H1 (cell line): Measurements from ENCODE around the gene FIG4. TPM values are rescaled to one million over a fixed set of nuclear protein-coding genes. Genes with fewer than 3 reads are reported as not detected.

ENCODE experiments used
- CTCF ChIA-PET: fragments of 300-600 bp; sonication (Branson Sonifier 250); formaldehyde crosslinking; loops from one replicate; lab custom pipeline; 2021; ENCODE audit not compliant: partially characterized antibody; lab: Charles Lee
- POLR2A ChIA-PET: fragments of 300-600 bp; sonication (Branson Sonifier 250); formaldehyde crosslinking; loops from one replicate; lab custom pipeline; 2021; ENCODE audit warnings: inconsistent platforms; ENCODE audit not compliant: partially characterized antibody; lab: Charles Lee
- DNase-seq, 2 experiments: peaks; one replicate each; pipeline versions ENCODE4 v3.0.0 to v3.0.0-alpha.2; 2010 to 2022; ENCODE audit warnings: low spot score in 2 of 2, low read depth in 1 of 2, mixed read lengths in 1 of 2
- FAIRE-seq: peaks from 2 replicates; lab custom pipeline; 2011; peaks lifted over from hg19 to GRCh38; lab: Jason Lieb, UNC
- H2AFZ ChIP-seq: 2 replicates; pipeline ENCODE4 v1.8.1; 2012; ENCODE audit warnings: low read length, inconsistent platforms
- H2AK5ac ChIP-seq: 2 replicates; pipeline ENCODE4 v1.6.1; 2013; ENCODE audit warnings: low read depth, low read length
- H2BK120ac ChIP-seq: replicated peaks from 2 replicates; pipeline ENCODE3; 2013; ENCODE audit warnings: low read depth, low read length, inconsistent platforms
- H2BK12ac ChIP-seq: 2 replicates; pipeline ENCODE4 v1.6.1; 2013; ENCODE audit warnings: low read depth, low read length
- H2BK15ac ChIP-seq: 2 replicates; pipeline ENCODE4 v1.6.1; 2013; ENCODE audit warnings: low read length
- H2BK20ac ChIP-seq: 2 replicates; pipeline ENCODE4 v1.6.1; 2013; ENCODE audit warnings: low read length
- H2BK5ac ChIP-seq: 2 replicates; pipeline ENCODE4 v1.6.1; 2013; ENCODE audit warnings: low read depth, low read length
- H3K14ac ChIP-seq: 2 replicates; pipeline ENCODE4 v1.6.1; 2013; ENCODE audit warnings: inconsistent platforms; ENCODE audit not compliant: insufficient read length
- H3K18ac ChIP-seq: 2 replicates; pipeline ENCODE4 v1.6.1; 2013; ENCODE audit warnings: low read length; ENCODE audit errors: extremely low read depth
- H3K23ac ChIP-seq: 2 replicates; pipeline ENCODE4 v1.6.1; 2013; ENCODE audit warnings: inconsistent platforms; ENCODE audit not compliant: insufficient read length
- H3K23me2 ChIP-seq: 2 replicates; pipeline ENCODE4 v1.6.1; 2013; ENCODE audit warnings: low read depth, low read length
- H3K27ac ChIP-seq: 2 replicates; pipeline ENCODE4 v1.6.1; 2011; ENCODE audit warnings: low read depth, low read length, inconsistent platforms
- H3K27me3 ChIP-seq, 4 experiments: replicated peaks in 1 of 4; 1 replicate in 1 of 4; 2 replicates in 3 of 4; pipeline versions ENCODE4 v1.6.1 to v1.8.1; 2011 to 2013; ENCODE audit warnings: low read length in 3 of 4, mild to moderate bottlenecking in 3 of 4, inconsistent platforms in 2 of 4, mixed read lengths in 2 of 4, moderate library complexity in 1 of 4; ENCODE audit not compliant: control insufficient read depth in 3 of 4, insufficient read depth in 3 of 4; ENCODE audit errors: extremely low read depth in 1 of 4
- H3K36me3 ChIP-seq, 4 experiments: 2 replicates each; pipeline versions ENCODE4 v1.6.1 to v1.8.1; 2011 to 2013; ENCODE audit warnings: mild to moderate bottlenecking in 4 of 4, low read length in 3 of 4, moderate library complexity in 2 of 4, control low read depth in 1 of 4, inconsistent platforms in 1 of 4; ENCODE audit not compliant: insufficient read depth in 4 of 4, control insufficient read depth in 2 of 4
- H3K4ac ChIP-seq: replicated peaks from 2 replicates; pipeline ENCODE3; 2013; ENCODE audit warnings: low read length, low read depth, mixed read lengths, inconsistent platforms; ENCODE audit not compliant: insufficient read length
- H3K4me1 ChIP-seq, 4 experiments: replicated peaks in 1 of 4; 1 replicate in 1 of 4; 2 replicates in 3 of 4; pipeline versions ENCODE4 v1.6.1 to v1.8.1; 2011 to 2013; ENCODE audit warnings: low read length in 3 of 4, inconsistent platforms in 2 of 4, mixed read lengths in 1 of 4; ENCODE audit not compliant: insufficient read depth in 4 of 4, control insufficient read depth in 3 of 4
- H3K4me2 ChIP-seq, 2 experiments: 2 replicates each; pipeline versions ENCODE4 v1.6.1 to v1.8.1; 2011 to 2013; ENCODE audit warnings: low read depth in 2 of 2, low read length in 2 of 2, control low read depth in 1 of 2, inconsistent platforms in 1 of 2, mild to moderate bottlenecking in 1 of 2; ENCODE audit not compliant: insufficient read depth in 1 of 2
- H3K4me3 ChIP-seq, 4 experiments: fragments of 200-600, 300-600 bp in 1 of 4; sonication (generic), shearing (Covaris generic), sonication (Bioruptor Twin) in 1 of 4; 2 replicates each; pipeline versions ENCODE4 v1.5.1 to v1.8.1; 2011 to 2016; ENCODE audit warnings: low read length in 4 of 4, low read depth in 3 of 4, control low read depth in 2 of 4, inconsistent platforms in 2 of 4, mild to moderate bottlenecking in 2 of 4, mixed read lengths in 1 of 4, moderate library complexity in 1 of 4; ENCODE audit not compliant: insufficient read depth in 2 of 4; ENCODE audit errors: extremely low read depth in 1 of 4
- H3K56ac ChIP-seq: replicated peaks from 2 replicates; pipeline ENCODE3; 2013; ENCODE audit warnings: low read depth, mild to moderate bottlenecking, mixed read lengths, low read length, inconsistent platforms; ENCODE audit not compliant: insufficient read length
- H3K79me1 ChIP-seq: 2 replicates; pipeline ENCODE4 v1.6.1; 2013; ENCODE audit warnings: low read depth, low read length, control low read depth
- H3K79me2 ChIP-seq, 2 experiments: 2 replicates each; pipeline versions ENCODE4 v1.6.1 to v1.8.1; 2012 to 2013; ENCODE audit warnings: low read length in 2 of 2, mild to moderate bottlenecking in 2 of 2, inconsistent platforms in 1 of 2; ENCODE audit not compliant: insufficient read depth in 2 of 2, control insufficient read depth in 1 of 2
- H3K9ac ChIP-seq, 4 experiments: replicated peaks in 1 of 4; 1 replicate in 1 of 4; 2 replicates in 3 of 4; pipeline versions ENCODE4 v1.6.1 to v1.8.1; 2011 to 2013; ENCODE audit warnings: low read depth in 3 of 4, low read length in 3 of 4, control low read depth in 2 of 4, mild to moderate bottlenecking in 2 of 4, moderate library complexity in 2 of 4, inconsistent platforms in 1 of 4; ENCODE audit errors: extremely low read depth in 1 of 4
- H3K9me3 ChIP-seq, 2 experiments: 2 replicates each; pipeline versions ENCODE4 v1.6.1 to v1.8.1; 2012 to 2013; ENCODE audit warnings: mild to moderate bottlenecking in 2 of 2, moderate library complexity in 2 of 2, control low read depth in 1 of 2, inconsistent platforms in 1 of 2, low read depth in 1 of 2, low read length in 1 of 2, mixed read lengths in 1 of 2; ENCODE audit not compliant: insufficient read depth in 2 of 2
- H4K20me1 ChIP-seq, 2 experiments: replicated peaks in 1 of 2; 2 replicates each; pipeline versions ENCODE3 to v1.8.1; 2011 to 2013; ENCODE audit warnings: inconsistent platforms in 2 of 2, low read length in 2 of 2, mild to moderate bottlenecking in 1 of 2; ENCODE audit not compliant: insufficient read depth in 2 of 2, control insufficient read depth in 1 of 2
- H4K5ac ChIP-seq: 2 replicates; pipeline ENCODE4 v1.6.1; 2013; ENCODE audit warnings: low read length, low read depth, mixed read lengths, inconsistent platforms; ENCODE audit not compliant: insufficient read length
- H4K8ac ChIP-seq: 2 replicates; pipeline ENCODE4 v1.8.0; 2013; ENCODE audit warnings: mild to moderate bottlenecking, moderate library complexity, low read length, inconsistent platforms; ENCODE audit not compliant: insufficient read depth; ENCODE audit errors: extremely low read depth
- H4K91ac ChIP-seq: replicated peaks from 2 replicates; pipeline ENCODE3; 2013; ENCODE audit warnings: low read length, mixed read lengths, inconsistent platforms; ENCODE audit not compliant: insufficient read length
- BCL11A ChIP-seq, 2 experiments: IDR thresholded peaks; one replicate each; pipeline ENCODE4 v1.6.1; 2011; ENCODE audit warnings: low read depth in 2 of 2, low read length in 2 of 2, mild to moderate bottlenecking in 2 of 2
- HDAC2 ChIP-seq, 2 experiments: fragments of 300-600 bp in 1 of 2; sonication (generic) in 1 of 2; IDR thresholded peaks; 2 replicates each; pipeline ENCODE4 v1.6.1; 2011 to 2012; ENCODE audit warnings: low read depth in 2 of 2, low read length in 2 of 2, mild to moderate bottlenecking in 2 of 2, moderate library complexity in 2 of 2, borderline replicate concordance in 1 of 2, inconsistent platforms in 1 of 2
- MAX ChIP-seq: IDR thresholded peaks from 2 replicates; pipeline ENCODE4 v1.6.1; 2012; ENCODE audit warnings: inconsistent platforms
- TEAD4 ChIP-seq: IDR thresholded peaks from 2 replicates; pipeline ENCODE4 v1.6.1; 2012; ENCODE audit warnings: low read depth, low read length, inconsistent platforms, mixed read lengths
- WGBS, 2 experiments: shearing (Covaris generic) in 1 of 2; methylation state at CpG; one replicate each; pipeline versions ENCODE4 v1.1.6 to v1.1.7; 2013 to 2015; ENCODE audit warnings: low lambda C conversion rate in 2 of 2, mixed read lengths in 2 of 2, inconsistent platforms in 1 of 2, low coverage in 1 of 2, missing lambda C conversion rate in 1 of 2; ENCODE audit not compliant: insufficient replicate concordance in 2 of 2, insufficient coverage in 1 of 2, insufficient read length in 1 of 2; ENCODE audit errors: extremely low coverage in 1 of 2, missing lambda C conversion rate in 1 of 2; 5-methylcytosine and 5-hydroxymethylcytosine counted together
- polyA plus RNA-seq, 7 experiments: library from polyadenylated mRNA; depleted of rRNA in 3 of 7; stranded (reverse) in 5 of 7; unstranded in 2 of 7; fragments of >200 nt in 5 of 7; fragments of 200-250 nt in 2 of 7; gene quantifications; 1 replicate in 5 of 7; 2 replicates in 1 of 7; 4 replicates in 1 of 7; pipeline versions ENCODE4 v1.2.1 to v1.2.3, GENCODE V29; 2011 to 2013; ENCODE audit warnings: missing spikeins in 2 of 7, mixed read lengths in 2 of 7
- total RNA-seq: library from RNA; stranded (reverse); fragmentation: NEBNext Ultra II Directional; extraction: Animal tissue kit (Norgen Biotek cat#: 25700); gene quantifications from 2 replicates; pipeline ENCODE4 v1.2.1, GENCODE V29; 2021
- TF ChIP-seq, protein P1 (sequence below): IDR thresholded peaks from 2 replicates; pipeline ENCODE4 v1.6.1; 2011; ENCODE audit warnings: low read length, improper control_type of control experiment

FIG4 gene
- total and polyA plus RNA-seq, 2 of the 8 experiments (the other 6 are each of a cell fraction or from before 2014, with no cell fraction given), result 11.8 to 21.9 TPM

DNA sequence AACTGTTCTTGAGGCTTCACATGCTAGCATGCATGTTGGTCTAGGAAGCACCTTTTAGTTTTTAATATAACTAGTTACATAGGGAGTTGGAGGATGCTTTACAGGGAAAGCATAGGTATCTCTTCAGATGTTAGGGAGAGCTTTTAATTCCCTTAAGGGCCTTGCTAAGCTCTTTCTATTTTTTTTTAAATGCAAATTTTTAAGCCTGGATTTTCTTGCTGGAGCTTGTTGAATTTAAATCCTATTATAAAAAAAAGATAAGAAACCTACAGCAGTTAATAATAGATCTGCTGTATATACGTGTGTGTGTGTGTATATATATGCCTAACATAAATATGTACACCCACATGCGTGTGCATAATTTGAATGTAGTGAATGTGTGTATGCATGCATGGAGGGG is 79.0 kb downstream of the FIG4 start:
- POLR2A ChIA-PET, result no interaction called here
- no peak for FAIRE-seq

More for the DNA sequence above, 79.0 kb downstream of the FIG4 start:
- no peaks in the 10 kb centered on the region; a peak in 1 of 7 replicates for H3K27me3 ChIP-seq
- no peak overlapping the region for H2BK5ac ChIP-seq
- H3K14ac ChIP-seq, result no peak overlapping the region
- TF ChIP-seq, protein P1, sequence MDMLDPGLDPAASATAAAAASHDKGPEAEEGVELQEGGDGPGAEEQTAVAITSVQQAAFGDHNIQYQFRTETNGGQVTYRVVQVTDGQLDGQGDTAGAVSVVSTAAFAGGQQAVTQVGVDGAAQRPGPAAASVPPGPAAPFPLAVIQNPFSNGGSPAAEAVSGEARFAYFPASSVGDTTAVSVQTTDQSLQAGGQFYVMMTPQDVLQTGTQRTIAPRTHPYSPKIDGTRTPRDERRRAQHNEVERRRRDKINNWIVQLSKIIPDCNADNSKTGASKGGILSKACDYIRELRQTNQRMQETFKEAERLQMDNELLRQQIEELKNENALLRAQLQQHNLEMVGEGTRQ, result no peak
- TF ChIP-seq HDAC2 (IDR thresholded peaks at IDR 0.05; ENCODE audit: borderline replicate concordance in 1 of 2, low read depth in 2 of 2, low read length in 2 of 2) (no peak), TEAD4 (no peak), BCL11A (IDR thresholded peaks at IDR 0.05; ENCODE audit: low read depth in 2 of 2, low read length in 2 of 2) (no peak), MAX (no peak)
- TF ChIP-seq, all 59 proteins: peak for 0
- Histone ChIP-seq H3K79me1 (no peaks in the 10 kb centered on the region), H2AK5ac (no peak overlapping the region), H3K4me3 (no peak overlapping the region), H2BK15ac (no peak overlapping the region), H3K23me2 (no peaks in the 10 kb centered on the region), H3K36me3 (peaks cover 0 to 6% (median 0%) of the 10 kb centered on the region in 4 experiments; a peak in 2 of 8 replicates), H4K5ac (no peak overlapping the region), H4K20me1 (no peaks in the 10 kb centered on the region), H3K4me2 (no peak overlapping the region), H3K9me3 (no peaks in the 10 kb centered on the region), H2BK120ac (no peak overlapping the region), H3K18ac (no peak overlapping the region), H3K27ac (no peak overlapping the region), H2AFZ (no peak overlapping the region), H2BK20ac (no peak overlapping the region), H4K91ac (no peak overlapping the region), H3K4ac (no peak overlapping the region), H4K8ac (no peak overlapping the region), H3K56ac (no peak overlapping the region), H2BK12ac (no peak overlapping the region), H3K9ac (no peak overlapping the region), H3K79me2 (no peaks in the 10 kb centered on the region), H3K4me1 (no peaks in the 10 kb centered on the region), H3K23ac (no peak overlapping the region)
- CTCF ChIA-PET, result interaction anchor here (1.4 to 1.6 kb wide), 2 partner anchors 13 to 15 kb away, joined by 4 to 9 read pairs; no protein-coding TSS in a partner anchor
- DNase-seq, result no peak
- 86% methylated on average over 2 of the region's 2 CpGs; no CpG with 5 or more reads in 1 of the 2 experiments for WGBS, 2 experiments
